ENCODE data around the gene NIM1K. TPM values are rescaled to one million over a fixed set of nuclear protein-coding genes. Genes with fewer than 3 reads are reported as not detected.
"Not testable (repeated sequence)": the region's sequence is repeated elsewhere in the genome, so short reads cannot be mapped to it uniquely, and the experiment has no call there.

NIM1K gene
- total RNA-seq, 2 donors from 2014 or later: 0.42 TPM; not detected in 1

DNA sequence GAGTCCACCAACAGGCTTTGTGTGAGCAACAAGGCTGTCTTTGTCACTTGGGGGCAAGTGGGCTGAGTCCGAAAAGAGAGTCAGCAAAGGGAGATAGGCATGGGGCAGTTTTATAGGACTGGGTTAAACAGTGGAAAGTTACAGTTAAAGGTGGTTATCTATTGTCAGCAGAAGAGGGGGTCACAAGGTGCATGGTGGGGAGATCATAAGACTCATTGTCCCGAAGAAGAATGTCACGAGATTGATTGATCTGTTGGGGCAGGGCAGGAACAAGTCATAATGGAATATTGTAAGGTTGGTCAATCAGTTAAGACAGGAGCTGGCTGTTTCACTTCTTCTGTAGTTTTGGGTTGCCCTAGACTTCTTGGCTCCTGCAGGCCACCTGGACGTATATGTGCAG, 128.8 kb downstream of the NIM1K start:
- Histone ChIP-seq H3K36me3 (no peaks in the 10 kb centered on the region), H3K27ac (no peak overlapping the region), H3K4me3 (no peak overlapping the region), H3K27me3 (no peaks in the 10 kb centered on the region), H3K9ac (ENCODE audit: low read depth in 2 of 2, low read length in 2 of 2) (no peak overlapping the region), H3K4me1 (no peaks in the 10 kb centered on the region), H3K9me3 (no peaks in the 10 kb centered on the region)
- DNase-seq: no peak
- intact Hi-C loops (cut with DNase I): no loop called here
- TF ChIP-seq, protein P1, sequence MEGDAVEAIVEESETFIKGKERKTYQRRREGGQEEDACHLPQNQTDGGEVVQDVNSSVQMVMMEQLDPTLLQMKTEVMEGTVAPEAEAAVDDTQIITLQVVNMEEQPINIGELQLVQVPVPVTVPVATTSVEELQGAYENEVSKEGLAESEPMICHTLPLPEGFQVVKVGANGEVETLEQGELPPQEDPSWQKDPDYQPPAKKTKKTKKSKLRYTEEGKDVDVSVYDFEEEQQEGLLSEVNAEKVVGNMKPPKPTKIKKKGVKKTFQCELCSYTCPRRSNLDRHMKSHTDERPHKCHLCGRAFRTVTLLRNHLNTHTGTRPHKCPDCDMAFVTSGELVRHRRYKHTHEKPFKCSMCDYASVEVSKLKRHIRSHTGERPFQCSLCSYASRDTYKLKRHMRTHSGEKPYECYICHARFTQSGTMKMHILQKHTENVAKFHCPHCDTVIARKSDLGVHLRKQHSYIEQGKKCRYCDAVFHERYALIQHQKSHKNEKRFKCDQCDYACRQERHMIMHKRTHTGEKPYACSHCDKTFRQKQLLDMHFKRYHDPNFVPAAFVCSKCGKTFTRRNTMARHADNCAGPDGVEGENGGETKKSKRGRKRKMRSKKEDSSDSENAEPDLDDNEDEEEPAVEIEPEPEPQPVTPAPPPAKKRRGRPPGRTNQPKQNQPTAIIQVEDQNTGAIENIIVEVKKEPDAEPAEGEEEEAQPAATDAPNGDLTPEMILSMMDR (IDR thresholded peaks at IDR 0.05): no peak

DNA sequence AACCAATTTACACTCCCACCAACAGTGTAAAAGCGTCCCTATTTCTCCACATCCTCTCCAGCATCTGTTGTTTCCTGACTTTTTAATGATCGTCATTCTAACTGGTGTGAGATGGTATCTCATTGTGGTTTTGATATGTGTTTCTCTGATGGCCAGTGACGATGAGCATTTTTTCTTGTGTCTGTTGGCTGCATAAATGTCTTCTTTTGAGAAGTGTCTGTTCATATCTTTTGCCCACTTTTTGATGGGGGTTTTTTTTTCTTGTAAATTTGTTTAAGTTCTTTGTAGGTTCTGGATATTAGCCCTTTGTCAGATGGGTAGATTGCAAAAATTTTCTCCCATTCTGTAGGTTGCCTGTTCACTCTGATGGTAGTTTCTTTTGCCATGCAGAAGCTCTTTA, 131.5 kb downstream of the NIM1K start:
- H3K27me3 ChIP-seq; H3K9ac ChIP-seq (ENCODE audit: low read depth in 2 of 2, low read length in 2 of 2); H3K4me1 ChIP-seq; H3K4me3 ChIP-seq; H3K36me3 ChIP-seq; DNase-seq; H3K9me3 ChIP-seq; intact Hi-C loops (cut with DNase I); H3K27ac ChIP-seq: not testable (repeated sequence)

DNA sequence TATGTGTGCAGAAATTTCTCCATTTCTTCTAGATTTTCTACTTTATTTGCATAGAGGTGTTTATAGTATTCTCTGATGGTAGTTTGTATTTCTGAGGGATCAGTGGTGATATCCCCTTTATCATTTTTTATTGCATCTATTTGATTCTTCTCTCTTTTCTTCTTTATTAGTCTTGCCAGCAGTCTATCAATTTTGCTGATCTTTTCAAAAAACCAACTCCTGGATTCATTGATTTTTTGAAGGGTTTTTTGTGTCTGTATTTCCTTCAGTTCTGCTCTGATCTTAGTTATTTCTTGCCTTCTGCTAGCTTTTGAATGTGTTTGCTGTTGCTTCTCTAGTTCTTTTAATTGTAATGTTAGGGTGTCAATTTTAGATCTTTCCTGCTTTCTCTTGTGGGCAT, 133.6 kb downstream of the NIM1K start:
- DNase-seq; H3K27ac ChIP-seq; H3K4me3 ChIP-seq; H3K27me3 ChIP-seq; H3K9ac ChIP-seq (ENCODE audit: low read depth in 2 of 2, low read length in 2 of 2); intact Hi-C loops (cut with DNase I); H3K36me3 ChIP-seq; H3K9me3 ChIP-seq; H3K4me1 ChIP-seq: not testable (repeated sequence)

Other genes starting within 250 kb of the NIM1K start
- gene ANXA2R, start 151.9 kb upstream of the NIM1K start, total RNA-seq: 1 to 10 TPM; 1.1 to 1.3 TPM
- gene ZNF131, start 71.3 kb upstream of the NIM1K start, total RNA-seq: 10 to 100 TPM; 21.8 to 23.5 TPM
- 100 to 1,000 TPM in 1 of 2 donors, 10 to 100 TPM in 1; 95.1 to 498 TPM for gene HMGCS1, start 121.2 kb downstream of the NIM1K start, total RNA-seq
- gene CCL28, start 220.2 kb downstream of the NIM1K start, total RNA-seq: 100 to 1,000 TPM in 1 of 2 donors, 10 to 100 TPM in 1; 56.8 to 116 TPM